Measurements from ENCODE around the gene PHF13.
"Not testable (repeated sequence)": the region's sequence is repeated elsewhere in the genome, so short reads cannot be mapped to it uniquely, and the experiment has no call there.

PHF13 gene

DNA sequence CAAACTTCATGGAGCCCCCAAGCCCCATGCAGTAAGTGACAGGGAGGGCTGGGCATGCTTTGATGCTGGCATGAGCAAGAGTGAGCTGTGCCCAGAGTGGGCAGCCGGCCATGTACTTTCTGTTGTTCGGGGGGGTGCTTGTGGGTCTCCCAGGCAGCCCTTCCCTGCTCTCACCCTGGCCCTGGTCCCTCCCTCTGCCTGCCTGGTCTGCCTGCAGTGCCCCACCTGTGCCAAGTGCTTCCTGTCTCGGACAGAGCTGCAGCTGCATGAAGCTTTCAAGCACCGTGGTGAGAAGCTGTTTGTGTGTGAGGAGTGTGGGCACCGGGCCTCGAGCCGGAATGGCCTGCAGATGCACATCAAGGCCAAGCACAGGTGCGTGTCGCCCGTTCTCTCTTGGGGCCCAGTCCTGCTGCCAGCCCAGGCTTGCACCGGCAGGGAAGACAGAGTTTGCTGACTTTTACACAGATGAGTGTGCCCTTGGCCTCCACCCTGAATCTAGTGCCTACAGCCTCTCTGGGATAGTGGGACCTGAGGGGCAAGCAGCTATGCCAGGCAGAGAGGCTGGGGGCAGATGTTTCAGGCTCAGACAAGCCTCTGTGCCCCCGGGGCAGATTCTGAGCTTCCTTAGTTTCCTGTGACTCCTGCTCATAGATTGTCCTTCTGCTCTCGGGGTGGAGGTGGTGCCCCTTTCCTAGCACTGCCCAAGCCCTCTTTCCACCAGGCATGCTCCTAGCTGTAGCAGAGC, 26.1 kb upstream of the PHF13 start:
- no peak for DNase-seq

GRCh38 chr1:6588128-6588892, 25.2 kb upstream of the PHF13 start:
- no peak for DNase-seq

GRCh38 chr1:6588893-6589520, 24.5 kb upstream of the PHF13 start:
- no peak for DNase-seq

DNA sequence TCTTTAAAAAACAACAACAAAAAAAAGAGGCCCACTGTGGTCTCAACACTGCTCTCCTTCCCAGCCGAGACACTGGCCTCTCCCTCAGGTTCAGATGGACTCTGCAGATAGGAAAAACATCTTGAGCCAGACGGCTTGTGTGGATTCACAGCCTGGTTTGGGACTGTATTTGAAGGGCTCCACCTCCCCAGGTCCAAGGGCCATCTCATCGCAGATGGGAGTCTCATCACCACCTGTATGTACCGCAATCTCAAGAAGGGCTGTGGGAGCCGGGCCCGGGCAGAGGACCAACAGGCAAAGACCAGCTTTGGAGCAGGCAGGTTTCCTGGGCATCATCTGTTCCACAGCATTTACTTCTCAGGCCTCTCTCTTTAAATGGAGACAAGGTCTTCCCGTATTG, 23.5 kb upstream of the PHF13 start:
- no peak for DNase-seq

GRCh38 chr1:6591222-6591621, 22.3 kb upstream of the PHF13 start:
- no peak for DNase-seq

DNA sequence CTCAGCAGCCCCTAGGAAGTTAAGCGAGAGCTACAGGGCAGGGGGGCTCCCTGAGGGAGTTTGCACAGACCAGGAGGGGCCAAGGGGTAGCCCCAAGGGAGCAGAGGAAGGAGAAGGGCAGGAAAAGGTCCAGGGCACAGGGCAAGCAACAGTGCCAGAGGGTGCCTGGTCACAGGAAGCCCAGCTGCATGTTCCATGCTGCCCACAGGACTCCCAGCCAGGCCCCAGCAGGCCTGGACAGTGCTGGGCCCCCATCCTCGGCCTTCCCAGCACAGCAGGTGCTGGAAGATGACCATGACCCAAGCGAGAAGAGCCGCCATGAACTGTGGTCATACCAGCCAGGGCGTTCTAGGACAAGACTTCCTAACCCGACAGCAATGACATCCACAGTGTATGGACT, 21.9 kb upstream of the PHF13 start:
- DNase-seq = no peak

GRCh38 chr1:6592441-6592840, 21.1 kb upstream of the PHF13 start:
- DNase-seq = no peak

- DNase-seq = no peak
These were observed 20.5 kb upstream of the PHF13 start for GRCh38 chr1:6592865-6593593.

GRCh38 chr1:6593810-6594209, 19.7 kb upstream of the PHF13 start:
- no peak for DNase-seq

DNA sequence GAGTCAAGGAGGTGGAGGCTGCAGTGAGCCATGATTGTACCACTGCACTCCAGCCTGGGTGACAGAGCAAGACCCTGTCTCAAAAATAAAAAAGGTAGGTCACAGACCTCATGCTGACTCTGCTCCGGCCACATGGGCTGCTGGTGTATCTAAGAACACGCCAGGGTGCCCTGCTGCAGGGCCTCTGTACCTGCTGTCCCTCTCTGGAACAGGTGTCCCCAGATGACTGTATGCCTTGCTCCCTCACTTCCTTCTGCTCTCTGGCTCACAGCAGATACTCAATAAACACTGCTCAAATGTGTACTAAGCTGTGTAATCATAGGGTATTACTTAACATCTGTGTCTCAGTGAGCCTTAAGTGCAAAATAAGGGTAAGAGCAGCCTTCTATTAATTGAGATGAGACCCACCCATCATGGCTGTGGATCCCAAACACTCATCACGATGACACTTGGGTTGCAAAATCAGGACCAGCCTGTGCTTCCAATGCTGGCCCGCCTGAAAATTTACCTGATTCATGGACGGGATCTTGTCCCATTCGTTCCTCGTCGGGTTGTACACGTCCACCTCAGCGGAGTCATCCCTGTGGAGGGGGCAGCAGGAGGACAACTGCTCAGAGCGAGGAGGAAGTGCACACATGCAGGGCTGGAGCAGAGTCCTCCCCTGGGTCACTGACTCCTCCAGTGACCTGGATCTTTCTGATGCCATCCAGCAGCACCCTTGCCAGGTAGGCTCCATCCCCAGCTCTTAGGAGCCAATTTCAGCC, 18.4 kb upstream of the PHF13 start:
- no peak for DNase-seq

DNA sequence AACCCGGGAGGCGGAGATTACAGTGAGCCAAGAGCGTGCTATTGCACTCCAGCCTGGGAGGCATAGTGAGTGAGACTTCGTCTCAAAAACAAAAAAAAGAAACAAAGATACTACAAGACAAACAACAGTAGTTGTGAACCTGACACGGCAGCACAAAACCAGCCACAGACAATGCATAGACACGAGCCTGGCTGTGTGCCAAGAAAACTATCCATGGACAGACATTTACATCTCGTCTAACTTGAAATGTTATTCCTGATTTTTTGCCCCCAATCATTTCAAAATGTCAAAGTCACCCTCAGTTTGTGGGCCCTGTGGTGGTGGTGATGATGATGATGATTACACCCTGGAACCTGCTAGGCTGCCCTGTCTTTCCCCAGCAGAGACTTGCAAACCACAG, 17.2 kb upstream of the PHF13 start:
- DNase-seq = no peak

- no peak for DNase-seq
These were observed 16.4 kb upstream of the PHF13 start for GRCh38 chr1:6596886-6597776.

GRCh38 chr1:6597777-6598131, 15.8 kb upstream of the PHF13 start:
- no peak for DNase-seq

- DNase-seq = peak; percentile 59
These were observed 14.2 kb upstream of the PHF13 start for GRCh38 chr1:6599141-6599975.

- not testable (repeated sequence) for DNase-seq
These were observed 13.5 kb upstream of the PHF13 start for GRCh38 chr1:6599991-6600390.

- DNase-seq = no peak
These were observed 13.0 kb upstream of the PHF13 start for GRCh38 chr1:6600410-6601048.

DNA sequence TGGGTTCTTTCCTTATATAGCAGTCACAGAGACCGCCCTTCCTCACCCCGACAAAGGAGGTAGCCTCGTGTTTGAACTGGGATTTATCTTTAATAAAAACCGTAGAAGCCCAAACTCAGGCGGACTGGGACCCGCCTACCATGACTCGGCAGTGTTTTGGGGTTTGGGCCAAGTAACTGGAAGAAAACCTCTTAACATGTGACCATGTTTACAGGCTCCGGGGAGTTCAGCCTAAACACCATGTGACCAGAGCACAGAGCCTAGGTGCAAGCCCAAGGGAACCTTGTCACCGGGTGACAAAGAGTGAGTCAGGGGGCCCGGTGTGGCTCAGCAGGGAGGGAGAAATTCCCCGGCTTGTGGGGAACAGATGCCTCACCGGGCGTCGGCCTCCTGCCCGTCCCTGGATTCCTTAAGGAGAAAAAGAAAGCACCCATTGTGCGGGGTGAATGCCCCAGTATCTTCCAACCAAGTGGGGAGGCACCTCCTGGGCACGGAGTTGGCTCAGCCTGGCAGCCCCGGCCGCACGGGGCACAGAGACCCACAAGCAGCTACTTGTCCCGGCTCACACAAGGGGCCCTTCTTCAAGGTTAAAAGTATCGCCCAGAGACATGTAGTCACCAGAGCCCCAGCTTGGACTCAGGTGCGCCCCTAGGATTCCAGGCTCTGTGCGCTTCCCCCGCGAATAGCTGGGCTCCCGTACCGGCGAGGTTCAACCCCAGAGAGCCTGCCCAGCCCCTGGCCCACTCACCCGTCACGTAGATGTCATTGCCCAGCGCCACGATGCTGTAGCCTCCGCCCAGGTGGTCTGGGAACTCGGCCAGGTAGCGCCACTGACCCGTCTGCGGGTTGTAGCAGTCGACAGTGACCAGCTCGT, 12.2 kb upstream of the PHF13 start:
- DNase-seq = peak; percentile 69

DNA sequence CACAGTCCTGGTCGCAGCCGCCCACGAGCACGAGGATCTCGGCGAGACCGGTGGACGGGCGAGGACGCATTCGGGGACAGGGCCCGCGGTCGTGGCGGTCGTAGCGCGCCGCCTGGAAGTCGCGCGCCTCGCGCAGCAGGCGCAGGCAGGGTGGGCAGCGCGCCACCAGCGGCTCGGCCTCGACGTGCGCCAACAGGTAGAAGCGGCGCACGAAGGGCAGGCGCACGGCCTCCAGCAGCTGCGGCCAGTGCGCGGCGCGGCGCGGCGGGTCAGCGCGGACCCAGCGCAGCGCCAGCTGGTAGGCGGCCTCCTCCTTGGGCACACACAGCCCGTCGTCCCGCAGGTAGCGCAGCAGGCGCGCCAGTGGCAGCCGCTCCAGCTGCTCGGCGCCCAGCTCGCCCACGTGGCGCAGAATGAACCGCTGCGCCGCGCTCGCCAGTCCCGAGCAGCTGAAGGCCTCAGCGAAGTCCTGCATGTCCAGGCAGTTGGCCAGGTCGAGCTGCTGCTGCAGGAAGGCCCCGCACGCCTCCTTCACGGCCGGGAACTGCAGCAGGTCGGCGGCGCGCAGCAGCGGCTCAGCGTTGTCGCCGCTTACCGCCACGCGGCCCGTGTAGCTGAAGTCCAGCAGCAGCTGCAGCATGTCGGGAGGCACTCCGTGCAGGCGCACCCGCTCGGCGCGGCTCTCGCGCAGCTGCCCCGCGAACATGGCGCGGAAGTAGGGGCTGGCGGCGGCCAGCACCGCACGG, 11.4 kb upstream of the PHF13 start:
- DNase-seq = peak; percentile 20

All from central memory CD4-positive, alpha-beta T cell (primary cell).